Subcutaneous adipose tissue (tissue), 4 donors: ENCODE data around the gene SHOC1. TPM values are rescaled to one million over a fixed set of nuclear protein-coding genes. Genes with fewer than 3 reads are reported as not detected.

Source experiments
- total RNA-seq, 4 donors: library from RNA; depleted of rRNA; stranded (reverse); fragments of >200 nt; gene quantifications; one replicate each; pipeline ENCODE4 v1.1.0, GENCODE V29; 2016
- TF ChIP-seq, protein P1 (sequence below): fragments of 450-650 bp; IDR thresholded peaks from one replicate; pipeline ENCODE4 v1.5.1; 2016; ENCODE audit warnings: low read depth, mild to moderate bottlenecking, control low read depth, antibody characterized with exemption, moderate library complexity

SHOC1 gene
- total RNA-seq, 4 donors from 2014 or later, result not detected

DNA sequence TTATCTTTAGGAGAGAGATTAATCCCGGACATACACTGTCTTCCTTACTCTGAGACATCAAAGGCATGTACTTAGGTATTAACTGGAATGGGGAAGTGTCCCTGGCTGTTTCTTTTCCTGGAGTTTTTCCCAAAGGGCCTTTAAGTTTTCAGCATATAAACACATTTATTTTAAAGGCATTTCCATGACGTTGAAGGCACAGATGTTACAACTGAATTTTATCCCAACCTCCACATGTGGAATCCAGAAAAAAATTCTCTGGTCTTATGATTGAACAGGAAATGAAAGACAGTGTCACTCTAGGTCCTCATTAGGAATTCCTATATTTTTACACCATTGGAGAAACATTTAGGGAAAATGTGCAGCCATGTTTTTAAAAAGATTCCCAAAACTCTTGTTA is 41.6 kb upstream of the SHOC1 start:
- TF ChIP-seq, protein P1, sequence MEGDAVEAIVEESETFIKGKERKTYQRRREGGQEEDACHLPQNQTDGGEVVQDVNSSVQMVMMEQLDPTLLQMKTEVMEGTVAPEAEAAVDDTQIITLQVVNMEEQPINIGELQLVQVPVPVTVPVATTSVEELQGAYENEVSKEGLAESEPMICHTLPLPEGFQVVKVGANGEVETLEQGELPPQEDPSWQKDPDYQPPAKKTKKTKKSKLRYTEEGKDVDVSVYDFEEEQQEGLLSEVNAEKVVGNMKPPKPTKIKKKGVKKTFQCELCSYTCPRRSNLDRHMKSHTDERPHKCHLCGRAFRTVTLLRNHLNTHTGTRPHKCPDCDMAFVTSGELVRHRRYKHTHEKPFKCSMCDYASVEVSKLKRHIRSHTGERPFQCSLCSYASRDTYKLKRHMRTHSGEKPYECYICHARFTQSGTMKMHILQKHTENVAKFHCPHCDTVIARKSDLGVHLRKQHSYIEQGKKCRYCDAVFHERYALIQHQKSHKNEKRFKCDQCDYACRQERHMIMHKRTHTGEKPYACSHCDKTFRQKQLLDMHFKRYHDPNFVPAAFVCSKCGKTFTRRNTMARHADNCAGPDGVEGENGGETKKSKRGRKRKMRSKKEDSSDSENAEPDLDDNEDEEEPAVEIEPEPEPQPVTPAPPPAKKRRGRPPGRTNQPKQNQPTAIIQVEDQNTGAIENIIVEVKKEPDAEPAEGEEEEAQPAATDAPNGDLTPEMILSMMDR, result no peak

DNA sequence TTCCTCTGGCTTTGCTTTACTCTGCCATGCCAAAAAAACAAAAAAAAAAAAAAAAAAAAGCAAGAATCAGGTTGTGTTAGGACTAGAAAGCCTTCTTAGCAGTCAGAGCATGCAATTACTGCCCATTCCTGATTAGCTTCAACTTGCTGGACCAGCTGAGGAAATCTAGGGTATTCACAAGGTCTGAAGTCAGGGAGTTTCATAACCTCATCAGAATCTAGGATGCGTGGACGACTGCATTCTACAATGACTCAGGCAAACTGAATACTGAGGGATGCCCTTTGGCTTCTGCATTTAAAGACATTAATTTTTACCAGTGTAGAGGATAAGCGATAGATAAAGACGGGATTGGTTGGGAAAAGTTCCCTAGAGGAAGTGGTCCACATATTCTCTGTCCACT is 39.2 kb upstream of the SHOC1 start:
- TF ChIP-seq, protein P1, result no peak

DNA sequence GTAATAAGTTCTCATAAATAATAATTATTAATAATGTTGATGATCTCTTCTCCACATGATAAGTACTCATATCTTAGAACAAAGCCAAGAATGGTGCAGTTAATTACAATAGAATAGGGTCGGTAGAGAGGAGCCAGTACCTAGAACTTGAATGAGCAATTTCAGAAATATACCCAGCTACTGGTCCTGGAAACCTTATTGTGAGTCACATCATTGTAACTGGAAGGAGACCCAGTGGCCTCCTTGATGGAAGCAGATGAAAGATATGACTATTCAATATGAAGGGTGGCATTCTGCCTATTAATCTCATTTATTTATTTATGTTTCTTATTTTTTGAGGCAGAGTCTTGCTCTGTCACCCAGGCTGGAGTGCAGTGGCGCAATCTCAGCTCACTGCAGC is 37.7 kb upstream of the SHOC1 start:
- TF ChIP-seq, protein P1, result no peak

DNA sequence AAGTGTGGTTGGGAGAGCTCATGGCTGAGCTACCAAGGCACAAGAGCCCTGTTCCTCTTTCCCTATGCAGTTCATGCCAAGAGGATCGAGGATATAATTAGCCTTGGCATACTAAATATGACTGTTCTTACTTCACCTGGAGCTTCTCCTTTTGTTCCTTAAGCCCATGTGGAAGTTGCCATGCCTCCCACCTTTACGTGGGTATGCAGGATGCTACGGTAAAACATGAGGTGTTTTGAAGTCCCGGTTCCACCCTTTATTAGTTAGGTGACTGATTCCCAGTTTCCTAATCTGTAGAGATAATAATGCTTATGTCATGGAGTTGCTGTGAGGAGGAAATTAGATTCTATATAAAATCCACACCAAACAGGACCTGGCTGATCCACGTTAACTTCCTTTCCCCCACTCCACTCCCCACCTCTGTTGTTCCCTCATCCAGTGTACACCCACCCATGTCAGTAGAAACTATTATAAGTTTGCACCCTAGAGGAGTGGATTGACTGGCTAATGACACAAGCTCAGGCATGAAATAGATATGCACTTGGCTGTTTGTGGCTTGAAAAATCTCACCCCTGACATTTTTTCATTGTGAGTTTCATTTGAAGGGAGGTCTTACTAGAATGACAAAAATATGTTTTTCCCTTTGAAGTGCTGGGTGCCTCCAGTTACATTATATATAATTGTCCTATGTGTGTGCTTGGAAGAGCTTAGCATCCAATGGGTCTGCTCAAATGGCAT is 36.8 kb upstream of the SHOC1 start:
- TF ChIP-seq, protein P1, result no peak

DNA sequence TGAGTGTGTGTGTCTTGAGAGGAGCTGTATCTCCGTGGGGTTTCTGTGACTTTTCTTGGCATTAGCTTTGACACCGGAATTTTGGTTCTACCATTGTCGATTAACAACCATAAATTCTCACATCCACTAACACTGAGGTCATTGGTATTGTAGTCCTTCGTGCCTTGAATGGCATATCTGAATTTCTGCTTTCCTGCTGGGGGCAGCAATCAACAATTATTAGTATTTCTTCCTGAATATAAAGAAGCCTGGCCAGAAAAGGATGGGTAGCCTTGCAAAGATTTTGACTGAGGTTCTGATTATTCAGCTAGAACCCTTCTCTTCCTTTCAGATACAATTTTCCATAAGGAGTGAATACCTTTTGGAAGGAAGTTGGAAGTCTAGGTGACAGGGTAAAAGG is 33.5 kb upstream of the SHOC1 start:
- TF ChIP-seq, protein P1, result no peak

DNA sequence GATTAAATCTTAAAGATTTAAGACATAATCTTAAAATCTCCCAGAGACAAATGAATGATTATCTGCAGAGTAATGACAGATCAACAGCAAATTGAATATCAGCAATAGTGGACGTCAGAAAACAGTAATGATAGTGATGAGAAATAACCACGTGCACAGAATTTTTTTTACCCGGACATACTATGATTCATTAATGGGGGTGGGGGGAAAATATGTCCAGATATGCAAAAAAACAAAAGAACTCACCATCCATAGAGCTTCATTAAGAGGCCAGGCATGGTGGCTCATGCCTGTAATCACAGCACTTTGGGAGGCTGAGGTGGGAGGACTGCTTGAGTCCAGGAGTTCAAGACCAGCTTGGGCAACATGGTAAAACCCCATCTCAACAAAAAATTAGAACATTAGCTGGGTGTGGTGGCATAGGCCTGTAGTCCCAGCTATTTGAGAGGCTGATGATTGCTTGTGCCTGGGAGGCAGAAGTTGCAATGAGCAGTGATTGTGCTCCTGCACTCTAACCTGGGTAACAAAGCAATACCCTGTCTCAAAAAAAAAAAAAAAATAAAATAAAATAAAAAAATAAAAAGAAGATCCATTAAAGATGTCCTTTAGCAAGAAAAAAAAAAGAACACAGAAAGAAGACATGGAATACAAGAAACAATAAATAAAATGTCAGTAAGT is 30.9 kb upstream of the SHOC1 start:
- TF ChIP-seq, protein P1, result no peak

DNA sequence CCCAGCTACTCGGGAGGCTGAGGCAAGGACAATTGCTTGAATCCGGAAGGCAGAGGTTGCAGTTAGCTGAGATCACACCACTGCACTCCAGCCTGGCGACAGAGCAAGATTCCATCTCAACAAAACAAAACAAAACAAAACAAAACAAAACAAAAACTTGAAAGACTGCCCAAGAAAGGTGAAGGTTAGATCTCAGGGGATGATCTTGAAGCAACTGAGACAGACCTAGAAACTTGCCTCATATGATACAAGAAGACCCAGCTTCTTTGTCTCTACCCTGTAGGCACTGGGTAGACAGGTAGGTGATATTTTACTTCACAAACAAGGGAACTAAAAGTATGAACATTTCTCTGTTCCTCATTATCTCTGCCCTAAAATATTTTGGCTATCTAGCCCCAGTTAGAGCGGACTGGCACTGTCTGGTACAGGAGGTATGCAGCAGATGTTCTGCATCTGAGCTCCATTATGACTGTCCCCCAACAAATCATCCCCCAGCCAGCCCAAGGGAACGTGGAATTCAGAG is 26.3 kb upstream of the SHOC1 start:
- TF ChIP-seq, protein P1, result no peak
